HepG2 (cell line): Measurements from ENCODE around the gene CPM. TPM values are rescaled to one million over a fixed set of nuclear protein-coding genes. Genes with fewer than 3 reads are reported as not detected.

ENCODE experiments used
- ATF2 ChIP-seq: sonication (generic); formaldehyde crosslinking; IDR thresholded peaks from 2 replicates; pipeline ENCODE4 v1.4.0; 2020; ENCODE audit warnings: missing genetic modification reagents
- KLF15 ChIP-seq: sonication (generic); formaldehyde crosslinking; IDR thresholded peaks from 2 replicates; pipeline ENCODE4 v1.8.1; 2023; ENCODE audit warnings: borderline replicate concordance, mild to moderate bottlenecking, inconsistent platforms, missing genetic modification reagents, mixed read lengths
- RNF219 ChIP-seq: sonication (generic); formaldehyde crosslinking; IDR thresholded peaks from 2 replicates; pipeline ENCODE4 v1.5.0; 2020; ENCODE audit warnings: mild to moderate bottlenecking, missing genetic modification reagents
- SKIL ChIP-seq: sonication (generic); formaldehyde crosslinking; IDR thresholded peaks from 2 replicates; pipeline ENCODE4 v1.8.0; 2022; ENCODE audit warnings: missing genetic modification reagents, mild to moderate bottlenecking, moderate library complexity, borderline replicate concordance
- TAF15 ChIP-seq: fragments of 200-400 bp; formaldehyde crosslinking; IDR thresholded peaks from one replicate; pipeline ENCODE4 v1.6.1; 2018; ENCODE audit warnings: mild to moderate bottlenecking, low read depth, low read length; ENCODE audit not compliant: poor library complexity, severe bottlenecking
- TERF1 ChIP-seq: sonication (generic); formaldehyde crosslinking; IDR thresholded peaks from 2 replicates; pipeline ENCODE4 v1.8.0; 2022; ENCODE audit warnings: mild to moderate bottlenecking, missing genetic modification reagents, moderate library complexity
- THAP8 ChIP-seq: sonication (generic); formaldehyde crosslinking; IDR thresholded peaks from 2 replicates; pipeline ENCODE4 v1.5.1; 2020; ENCODE audit warnings: missing genetic modification reagents, mild to moderate bottlenecking, borderline replicate concordance
- TOPORS ChIP-seq: sonication (generic); formaldehyde crosslinking; IDR thresholded peaks from 2 replicates; pipeline ENCODE4 v1.8.0; 2023; ENCODE audit warnings: mild to moderate bottlenecking, missing genetic modification reagents
- ZBTB43 ChIP-seq: sonication (generic); formaldehyde crosslinking; conservative IDR thresholded peaks from 2 replicates; pipeline ENCODE4 v1.4.0; 2020; ENCODE audit warnings: missing genetic modification reagents
- ZBTB44 ChIP-seq: sonication (generic); formaldehyde crosslinking; IDR thresholded peaks from 2 replicates; pipeline ENCODE4 v1.4.0; 2020; ENCODE audit warnings: missing genetic modification reagents
- polyA plus RNA-seq, 8 experiments: library from polyadenylated mRNA; depleted of rRNA in 3 of 8; stranded (reverse) in 7 of 8; unstranded in 1 of 8; fragments of >200 nt; fragmentation: Illumina TruSeq in 4 of 8; extraction: Trizol in 4 of 8; gene quantifications; 2 replicates each; pipeline versions ENCODE4 v1.2.1 to v1.2.3, GENCODE V29; 2011 to 2016; ENCODE audit warnings: low read depth in 4 of 8, missing spikeins in 1 of 8, mixed read lengths in 1 of 8; ENCODE audit not compliant: insufficient read depth in 1 of 8
- total RNA-seq, 5 experiments: library from RNA; depleted of rRNA; stranded (reverse); fragments of >200 nt; fragmentation: Illumina TruSeq; extraction: Trizol; gene quantifications; 2 replicates each; pipeline ENCODE4 v1.2.3, GENCODE V29; 2016; ENCODE audit warnings: low read depth in 1 of 5

Gene CPM
- total and polyA plus RNA-seq, 2 of the 13 experiments (the other 11 are each of a cell fraction or from before 2014, with no cell fraction given), result not detected

- no peak for TF ChIP-seq TAF15
- no peak for TF ChIP-seq TOPORS
- TF ChIP-seq RNF219, result no peak
- TF ChIP-seq TERF1 (CRISPR knock-in tag), result no peak
- TF ChIP-seq ZBTB43 (CRISPR knock-in tag), result peak; percentile 31; the same call in 1 of the 2 replicates
- no peak for TF ChIP-seq KLF15 (CRISPR knock-in tag)
- TF ChIP-seq THAP8 (CRISPR knock-in tag), result no peak
- TF ChIP-seq SKIL, result peak; percentile 95
- 0 out of 2 replicates have a peak, but pooled peaks have one; percentile 25 for TF ChIP-seq ATF2 (CRISPR knock-in tag)
- TF ChIP-seq ZBTB44, result peak; percentile 16; the same call in 1 of the 2 replicates
These were observed 128.0 kb downstream of the CPM start (continued) for GRCh38 chr12:68804657-68805591.
